HG02884 (cell line): Measurements from ENCODE around the gene FBXO21.
"Not testable (repeated sequence)": the region's sequence is repeated elsewhere in the genome, so short reads cannot be mapped to it uniquely, and the experiment has no call there.

Source experiments
- ATAC-seq: cut with Tn5 transposase; IDR thresholded peaks from one replicate; pipeline ENCODE4 v1.9.1; 2021; ENCODE audit warnings: mild to moderate bottlenecking, moderate library complexity; ENCODE audit not compliant: unreplicated experiment

The FBXO21 gene

GRCh38 chr12:117109943-117110635 is 80.2 kb downstream of the FBXO21 start:
- no peak for ATAC-seq

- no peak for ATAC-seq
Observed at GRCh38 chr12:117105902-117106301, 84.4 kb downstream of the FBXO21 start.

GRCh38 chr12:117104003-117104402 is 86.3 kb downstream of the FBXO21 start:
- not testable (repeated sequence) for ATAC-seq

- no peak for ATAC-seq
Observed at GRCh38 chr12:117102800-117103181, 87.5 kb downstream of the FBXO21 start.

- ATAC-seq: no peak
Observed at GRCh38 chr12:117101953-117102799, 88.1 kb downstream of the FBXO21 start.

GRCh38 chr12:117100851-117101673 is 89.2 kb downstream of the FBXO21 start:
- no peak for ATAC-seq

- no peak for ATAC-seq
Observed at GRCh38 chr12:117100251-117100650, 90.0 kb downstream of the FBXO21 start.

- peak; percentile 26 for ATAC-seq
Observed at GRCh38 chr12:117098361-117099217, 91.7 kb downstream of the FBXO21 start.

- no peak for ATAC-seq
Observed at GRCh38 chr12:117098024-117098360, 92.3 kb downstream of the FBXO21 start.

GRCh38 chr12:117097159-117097558 is 93.1 kb downstream of the FBXO21 start:
- no peak for ATAC-seq

- ATAC-seq: no peak
Observed at GRCh38 chr12:117096501-117097042, 93.7 kb downstream of the FBXO21 start.

GRCh38 chr12:117095191-117095590 is 95.1 kb downstream of the FBXO21 start:
- not testable (repeated sequence) for ATAC-seq

- ATAC-seq: no peak
Observed at GRCh38 chr12:117093918-117094630, 96.2 kb downstream of the FBXO21 start.

GRCh38 chr12:117093431-117093830 is 96.8 kb downstream of the FBXO21 start:
- no peak for ATAC-seq

- ATAC-seq: no peak
Observed at GRCh38 chr12:117092886-117093285, 97.4 kb downstream of the FBXO21 start.

GRCh38 chr12:117092511-117092780 is 97.8 kb downstream of the FBXO21 start:
- ATAC-seq: no peak
